ENCODE results near the gene SLC2A4RG.
"Not testable (repeated sequence)": the region's sequence is repeated elsewhere in the genome, so short reads cannot be mapped to it uniquely, and the experiment has no call there.

The SLC2A4RG gene

GRCh38 chr20:63768591-63769515 lies 29.3 kb downstream of the SLC2A4RG start:
- Histone ChIP-seq H3K4me3 (no peak overlapping the region), H3K27ac (no peak overlapping the region)

GRCh38 chr20:63769891-63770474 lies 30.4 kb downstream of the SLC2A4RG start:
- no peak overlapping the region for H3K27ac ChIP-seq
- H3K4me3 ChIP-seq, result no peak overlapping the region

DNA sequence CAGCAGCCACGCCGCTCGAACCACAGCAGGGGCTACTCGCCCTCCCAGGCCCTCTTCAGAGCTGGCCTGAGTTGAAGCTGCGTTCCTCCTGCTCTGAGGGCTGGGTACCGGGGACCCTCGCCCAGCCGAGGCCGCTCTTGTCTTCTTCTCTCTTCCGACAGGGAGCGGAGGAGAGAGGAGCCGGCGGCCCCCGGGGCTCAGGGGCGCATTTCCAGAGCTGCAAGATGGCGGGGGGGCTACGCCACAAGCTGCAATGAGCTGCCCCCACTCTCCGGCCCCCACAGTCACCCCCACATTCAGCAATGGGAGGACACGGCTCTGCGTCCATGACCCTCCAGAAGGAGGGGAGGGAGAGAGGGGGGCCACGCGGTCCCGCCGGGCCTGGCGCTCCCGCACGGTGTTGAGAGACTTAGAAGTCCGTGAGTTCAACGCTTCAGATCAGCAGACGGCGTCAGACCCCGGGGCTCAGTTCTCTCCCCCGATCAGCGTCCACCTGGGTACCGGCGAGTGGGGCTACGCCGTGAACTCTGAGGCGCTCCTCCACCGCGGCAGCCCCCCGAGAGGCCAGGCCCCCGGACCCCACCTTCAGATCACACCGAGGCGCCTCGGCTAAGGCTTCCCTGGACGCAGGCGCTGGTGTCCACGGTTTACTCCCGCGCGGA lies 31.6 kb downstream of the SLC2A4RG start:
- Histone ChIP-seq H3K27ac (no peak overlapping the region), H3K4me3 (no peak overlapping the region)

DNA sequence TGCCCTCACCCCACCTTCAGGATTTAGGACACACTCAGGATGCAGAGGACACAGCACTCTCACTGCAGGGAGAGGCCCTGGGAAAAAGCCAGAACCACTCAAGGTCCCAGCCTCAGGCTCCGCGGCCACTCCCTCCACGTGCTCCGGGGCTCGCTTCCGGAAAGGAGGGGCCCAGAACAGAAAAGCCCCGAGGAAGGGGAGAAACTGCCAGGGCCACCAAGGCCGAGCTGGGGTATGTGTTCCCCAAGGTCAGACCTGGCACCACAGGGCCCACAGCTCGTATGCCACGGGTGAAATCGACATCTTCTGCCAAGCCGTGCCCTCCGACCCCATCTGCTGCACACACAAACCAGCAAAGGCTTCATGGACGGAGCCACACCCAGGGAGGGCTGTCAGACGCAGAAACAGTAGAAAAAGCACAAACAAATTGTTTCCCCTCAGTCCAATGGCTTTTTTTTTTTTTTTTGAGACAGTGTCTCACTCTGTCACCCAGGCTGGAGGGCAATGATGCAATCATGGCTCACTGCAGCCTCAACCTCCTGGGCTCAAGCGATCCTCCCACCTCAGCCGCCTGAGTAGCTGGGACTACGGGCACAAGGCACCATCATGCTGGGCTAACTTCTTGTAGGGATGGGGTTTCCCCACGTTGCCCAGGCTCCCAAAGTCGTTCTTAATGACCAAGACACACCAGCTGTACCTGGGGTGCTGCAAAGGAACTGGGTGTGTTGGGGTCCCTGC lies 33.4 kb downstream of the SLC2A4RG start:
- Histone ChIP-seq H3K27ac (no peak overlapping the region), H3K4me3 (no peak overlapping the region)

DNA sequence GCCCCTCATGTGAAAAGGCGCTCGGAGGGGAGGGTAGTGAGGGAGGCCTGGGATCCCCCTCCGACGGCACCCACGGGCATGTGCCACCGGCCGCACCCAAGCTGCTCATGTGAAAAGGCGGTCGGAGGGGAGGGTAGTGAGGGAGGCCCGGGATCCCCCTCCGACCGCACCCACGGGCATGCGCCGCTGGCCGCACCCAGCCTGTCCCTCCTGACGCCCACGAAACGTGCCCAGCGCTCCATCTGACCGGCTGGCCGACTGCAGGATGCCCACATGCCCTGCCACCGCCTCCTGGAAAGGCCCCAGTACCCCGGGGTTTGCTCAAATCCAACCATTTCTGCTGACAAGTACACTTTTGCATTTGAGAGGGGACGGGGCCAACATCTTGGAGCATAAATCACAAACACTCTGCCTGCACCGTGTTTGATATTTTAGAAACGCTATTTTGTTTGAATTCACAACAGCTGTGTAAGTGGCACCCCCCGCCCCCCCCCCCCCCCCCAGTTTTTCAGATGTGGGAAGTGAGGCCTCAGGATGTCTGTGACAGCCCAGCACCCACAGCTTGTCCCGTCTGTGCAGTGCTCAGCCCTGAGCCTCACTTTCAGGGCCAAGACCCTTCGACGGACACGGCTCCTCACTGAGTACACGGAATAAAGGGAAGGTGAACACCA lies 34.1 kb downstream of the SLC2A4RG start:
- Histone ChIP-seq H3K27ac (no peak overlapping the region), H3K4me3 (no peak overlapping the region)

DNA sequence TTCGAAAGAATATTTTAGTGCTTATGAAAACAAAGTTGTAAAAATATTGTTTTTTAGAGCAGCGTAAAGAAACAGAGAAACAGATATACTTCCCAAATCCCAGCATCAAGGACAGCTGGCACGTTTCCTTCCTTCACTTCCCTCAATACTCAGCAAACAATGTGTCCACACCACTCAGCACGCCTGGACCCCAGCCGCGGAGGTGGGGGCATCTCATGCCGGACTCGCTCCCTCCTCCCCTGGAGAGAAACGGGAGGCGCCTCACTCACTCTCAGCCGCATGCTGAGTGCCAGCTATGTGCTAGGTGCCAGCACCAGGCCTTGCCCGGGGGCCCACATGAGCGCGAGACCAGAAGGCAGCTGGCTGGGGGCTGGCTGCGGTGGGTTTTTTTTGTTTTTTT lies 34.7 kb downstream of the SLC2A4RG start:
- peak overlapping the region in 1 of 21 experiments; percentile 45 for H3K27ac ChIP-seq
- no peak overlapping the region for H3K4me3 ChIP-seq

DNA sequence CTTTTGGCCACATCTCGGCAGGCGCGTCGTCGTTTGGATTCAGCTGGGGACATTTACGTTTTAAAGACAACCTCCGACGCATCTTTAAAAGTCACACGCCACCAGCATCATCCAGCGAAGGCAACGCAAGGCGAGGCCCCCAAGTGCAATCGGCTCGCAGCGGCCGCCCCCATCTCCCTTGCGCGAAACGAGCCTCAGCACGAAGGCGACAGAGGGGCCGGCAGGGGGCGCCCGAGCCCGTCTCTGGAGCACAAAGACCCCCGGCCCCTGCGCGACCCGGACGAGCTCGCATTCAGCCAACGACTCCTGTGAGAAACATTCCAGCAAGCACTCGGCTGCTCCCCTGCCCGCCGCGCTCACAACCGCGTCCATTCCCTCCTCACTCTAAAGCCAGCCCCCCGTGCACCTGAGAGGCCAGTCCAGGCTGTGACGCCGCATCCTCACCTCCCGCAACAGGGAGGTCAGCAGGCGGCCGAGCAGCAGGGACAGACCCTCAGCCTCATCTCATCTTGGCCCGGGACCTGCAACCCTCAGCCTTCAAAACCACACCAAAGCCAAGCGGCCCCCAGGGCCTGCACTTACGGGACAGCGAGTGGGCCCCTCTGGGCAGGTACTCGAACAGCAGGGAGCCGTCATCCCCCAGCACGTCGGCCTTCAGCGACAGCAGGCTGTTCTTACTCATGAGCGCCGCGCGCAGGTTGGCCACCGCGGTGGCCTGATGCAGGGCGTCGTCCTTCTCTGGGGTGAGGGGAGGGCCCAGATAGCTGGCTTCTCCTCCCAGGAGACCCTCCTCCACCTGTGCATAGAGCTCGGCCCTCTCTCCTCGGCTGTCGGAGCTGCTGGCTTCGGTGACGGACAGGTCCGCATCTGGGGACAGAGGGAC lies 35.8 kb downstream of the SLC2A4RG start:
- Histone ChIP-seq H3K4me3 (no peak overlapping the region), H3K27ac (no peak overlapping the region)

DNA sequence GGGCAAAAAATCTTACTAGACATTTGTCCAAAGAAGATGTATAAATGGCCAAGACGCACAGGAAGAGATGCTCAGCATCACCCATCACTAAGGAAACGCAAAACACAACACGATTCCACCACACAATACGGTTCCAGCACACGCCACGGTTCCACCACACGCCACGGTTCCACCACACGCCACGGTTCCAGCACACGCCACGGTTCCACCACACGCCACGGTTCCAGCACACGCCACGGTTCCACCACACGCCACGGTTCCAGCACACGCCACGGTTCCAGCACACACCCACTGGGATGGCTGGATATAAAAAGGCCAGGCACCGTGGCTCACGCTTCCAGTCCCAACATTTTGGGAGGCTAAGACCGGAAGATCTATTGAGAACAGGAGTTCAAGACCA lies 37.3 kb downstream of the SLC2A4RG start:
- not testable (repeated sequence) for H3K4me3 ChIP-seq, H3K27ac ChIP-seq

DNA sequence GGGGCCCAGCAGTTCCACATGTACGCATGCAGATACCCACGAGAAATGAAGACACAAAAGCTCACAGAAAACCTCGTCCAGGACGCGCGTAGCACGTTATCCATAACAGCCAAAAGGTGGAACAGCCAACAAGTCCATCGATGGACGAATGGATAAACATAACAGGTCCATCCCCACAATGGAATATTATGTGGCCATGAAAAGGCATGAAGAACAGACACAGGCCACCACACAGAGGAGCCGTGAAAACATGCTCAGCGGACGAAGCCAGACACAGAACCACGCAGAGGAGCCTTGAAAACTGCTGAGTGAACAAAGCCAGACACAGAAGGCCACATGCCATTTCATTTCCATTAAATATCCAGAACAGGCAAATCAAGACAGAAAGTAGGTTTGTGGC lies 38.0 kb downstream of the SLC2A4RG start:
- H3K27ac ChIP-seq, result no peak overlapping the region
- no peak overlapping the region for H3K4me3 ChIP-seq

GRCh38 chr20:63778034-63778752 lies 38.6 kb downstream of the SLC2A4RG start:
- Histone ChIP-seq H3K27ac (no peak overlapping the region), H3K4me3 (no peak overlapping the region)

GRCh38 chr20:63778857-63779256 lies 39.3 kb downstream of the SLC2A4RG start:
- Histone ChIP-seq H3K4me3 (no peak overlapping the region), H3K27ac (no peak overlapping the region)

- no peak overlapping the region for H3K4me3 ChIP-seq
- H3K27ac ChIP-seq, result no peak overlapping the region
Observed at GRCh38 chr20:63781181-63781580, 41.6 kb downstream of the SLC2A4RG start.

DNA sequence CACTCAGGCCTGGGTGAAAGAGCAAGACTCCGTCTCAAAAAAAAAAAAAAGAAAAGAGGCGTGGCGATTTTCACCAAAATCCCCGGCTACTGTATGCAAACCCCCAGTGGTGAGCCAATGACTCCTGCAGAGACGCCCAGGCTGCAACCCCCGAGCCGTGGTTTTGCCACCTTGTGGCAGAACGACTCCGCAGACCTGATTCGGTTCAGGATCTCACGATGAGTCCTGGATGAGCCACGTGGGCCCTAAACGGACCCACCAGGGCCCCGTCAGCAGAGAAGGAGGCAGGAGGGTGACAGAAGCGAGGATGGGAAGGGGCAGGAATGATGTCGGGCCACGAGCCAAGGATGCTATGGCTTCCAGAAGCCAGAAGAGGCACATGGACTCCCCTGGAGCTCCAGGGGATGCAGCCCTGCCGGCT lies 42.5 kb downstream of the SLC2A4RG start:
- H3K4me3 ChIP-seq, result no peak overlapping the region
- H3K27ac ChIP-seq, result no peak overlapping the region

GRCh38 chr20:63782521-63782971 lies 43.0 kb downstream of the SLC2A4RG start:
- H3K27ac ChIP-seq, result no peak overlapping the region
- H3K4me3 ChIP-seq, result no peak overlapping the region

DNA sequence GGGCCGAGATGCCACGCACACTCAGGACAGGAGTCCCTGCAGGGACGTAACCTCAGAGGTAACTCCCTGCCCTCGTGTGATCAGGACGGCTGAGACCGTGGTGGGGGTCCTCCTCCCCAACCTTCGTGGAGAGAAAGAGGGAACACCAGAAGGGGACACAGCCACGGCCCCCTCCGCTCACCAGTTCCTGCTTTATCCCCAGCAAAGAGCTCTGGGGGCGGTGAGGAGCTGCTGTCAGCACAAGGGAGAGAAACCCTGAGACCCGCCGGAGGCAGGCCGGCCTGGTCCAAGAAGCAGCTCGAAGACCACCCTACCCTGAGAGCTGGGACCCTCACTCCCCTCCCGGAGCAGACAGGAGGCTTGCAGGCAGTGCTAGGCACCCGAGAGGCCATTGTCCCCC lies 44.4 kb downstream of the SLC2A4RG start:
- H3K27ac ChIP-seq, result no peak overlapping the region
- H3K4me3 ChIP-seq, result no peak overlapping the region

DNA sequence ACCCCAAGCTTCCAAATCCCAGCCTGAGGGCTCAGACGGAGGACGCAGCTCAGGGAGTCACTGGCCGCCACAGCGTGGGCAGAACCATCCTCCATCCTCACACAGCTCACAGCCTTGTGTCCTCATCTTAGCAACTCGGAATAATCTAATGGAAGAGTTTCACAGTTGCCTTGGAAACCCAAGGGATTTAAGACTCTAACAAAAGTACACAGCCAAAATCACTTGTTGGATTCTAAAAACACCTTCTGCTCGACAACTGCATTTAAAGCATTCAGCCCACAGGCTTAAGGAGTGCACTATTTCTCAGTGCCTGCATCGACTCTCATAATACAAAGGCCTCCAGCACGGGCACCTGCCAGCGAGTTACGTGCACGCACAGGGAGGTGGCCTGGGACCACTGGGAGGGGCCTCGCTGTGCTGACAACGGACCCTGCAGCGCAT lies 46.1 kb downstream of the SLC2A4RG start:
- H3K4me3 ChIP-seq, result no peak overlapping the region
- no peak overlapping the region for H3K27ac ChIP-seq

- no peak overlapping the region for H3K4me3 ChIP-seq
- H3K27ac ChIP-seq, result no peak overlapping the region
Observed at GRCh38 chr20:63787302-63787701, 47.7 kb downstream of the SLC2A4RG start.

DNA sequence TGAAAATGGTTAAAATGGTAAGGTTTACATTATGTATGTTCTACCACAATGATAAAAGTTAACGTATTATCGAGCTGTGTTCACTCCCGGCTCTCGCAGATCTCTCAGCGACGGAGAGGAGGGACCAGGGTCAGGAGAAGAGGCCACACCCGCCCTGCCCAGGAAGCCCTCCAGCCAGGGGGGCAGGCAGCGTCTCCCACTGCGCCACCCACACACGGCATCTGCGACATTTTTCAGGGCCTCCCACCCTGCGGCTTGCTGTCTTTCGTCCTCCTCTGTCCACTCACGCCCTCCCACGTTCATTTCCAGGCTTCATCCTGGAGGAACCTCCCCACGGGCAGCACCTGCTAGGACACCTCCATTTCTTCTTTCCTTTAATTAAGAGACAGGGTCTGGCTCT lies 48.2 kb downstream of the SLC2A4RG start:
- Histone ChIP-seq H3K4me3 (no peak overlapping the region), H3K27ac (no peak overlapping the region)
